AG04449 (cell line): ENCODE measurements around the gene INTS2.
"Not testable (repeated sequence)": the region's sequence is repeated elsewhere in the genome, so short reads cannot be mapped to it uniquely, and the experiment has no call there.

ENCODE experiments used
- CTCF ChIA-PET: fragments of 350-600 bp; formaldehyde crosslinking; extraction: SDS; loops from one replicate; lab custom pipeline; 2021; ENCODE audit warnings: antibody characterized with exemption; lab: Yijun Ruan, JAX
- POLR2A ChIA-PET: fragments of 400-600, 350-600 bp; formaldehyde crosslinking; extraction: SDS; loops from one replicate; lab custom pipeline; 2020; ENCODE audit warnings: antibody characterized with exemption, inconsistent platforms; lab: Yijun Ruan, JAX
- DNase-seq: peaks from one replicate; pipeline ENCODE4 v3.0.0-alpha.2; 2010; ENCODE audit warnings: low read depth, low spot score
- H3K4me3 ChIP-seq: 2 replicates; pipeline ENCODE4 v1.5.1; 2011; ENCODE audit warnings: low read depth, mild to moderate bottlenecking, control low read depth, low read length
- TF ChIP-seq, protein P1 (sequence below): IDR thresholded peaks from one replicate; pipeline ENCODE4 v1.5.1; 2011; ENCODE audit warnings: mild to moderate bottlenecking, moderate library complexity, low read length, control low read depth, inconsistent platforms; ENCODE audit not compliant: insufficient read depth; ENCODE audit errors: missing control alignments

INTS2 gene

GRCh38 chr17:61904094-61904710 is 23.6 kb downstream of the INTS2 start:
- no peak overlapping the region for H3K4me3 ChIP-seq
- no peak for DNase-seq
- ChIA-PET CTCF (interaction anchor here (1.0 to 2.3 kb wide), 2 partner anchors 42 to 206 kb away, joined by 3 to 6 read pairs; no protein-coding TSS in a partner anchor), POLR2A (no interaction called here)
- TF ChIP-seq, protein P1, sequence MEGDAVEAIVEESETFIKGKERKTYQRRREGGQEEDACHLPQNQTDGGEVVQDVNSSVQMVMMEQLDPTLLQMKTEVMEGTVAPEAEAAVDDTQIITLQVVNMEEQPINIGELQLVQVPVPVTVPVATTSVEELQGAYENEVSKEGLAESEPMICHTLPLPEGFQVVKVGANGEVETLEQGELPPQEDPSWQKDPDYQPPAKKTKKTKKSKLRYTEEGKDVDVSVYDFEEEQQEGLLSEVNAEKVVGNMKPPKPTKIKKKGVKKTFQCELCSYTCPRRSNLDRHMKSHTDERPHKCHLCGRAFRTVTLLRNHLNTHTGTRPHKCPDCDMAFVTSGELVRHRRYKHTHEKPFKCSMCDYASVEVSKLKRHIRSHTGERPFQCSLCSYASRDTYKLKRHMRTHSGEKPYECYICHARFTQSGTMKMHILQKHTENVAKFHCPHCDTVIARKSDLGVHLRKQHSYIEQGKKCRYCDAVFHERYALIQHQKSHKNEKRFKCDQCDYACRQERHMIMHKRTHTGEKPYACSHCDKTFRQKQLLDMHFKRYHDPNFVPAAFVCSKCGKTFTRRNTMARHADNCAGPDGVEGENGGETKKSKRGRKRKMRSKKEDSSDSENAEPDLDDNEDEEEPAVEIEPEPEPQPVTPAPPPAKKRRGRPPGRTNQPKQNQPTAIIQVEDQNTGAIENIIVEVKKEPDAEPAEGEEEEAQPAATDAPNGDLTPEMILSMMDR = no peak

- ChIA-PET POLR2A (no interaction called here), CTCF (interaction anchor here (2.3 kb wide), 1 partner anchor 41 kb away, joined by 6 read pairs; no protein-coding TSS in a partner anchor)
- no peak for DNase-seq
- TF ChIP-seq, protein P1 = no peak
- no peak overlapping the region for H3K4me3 ChIP-seq
Measured at GRCh38 chr17:61903251-61903650, 24.5 kb downstream of the INTS2 start.

DNA sequence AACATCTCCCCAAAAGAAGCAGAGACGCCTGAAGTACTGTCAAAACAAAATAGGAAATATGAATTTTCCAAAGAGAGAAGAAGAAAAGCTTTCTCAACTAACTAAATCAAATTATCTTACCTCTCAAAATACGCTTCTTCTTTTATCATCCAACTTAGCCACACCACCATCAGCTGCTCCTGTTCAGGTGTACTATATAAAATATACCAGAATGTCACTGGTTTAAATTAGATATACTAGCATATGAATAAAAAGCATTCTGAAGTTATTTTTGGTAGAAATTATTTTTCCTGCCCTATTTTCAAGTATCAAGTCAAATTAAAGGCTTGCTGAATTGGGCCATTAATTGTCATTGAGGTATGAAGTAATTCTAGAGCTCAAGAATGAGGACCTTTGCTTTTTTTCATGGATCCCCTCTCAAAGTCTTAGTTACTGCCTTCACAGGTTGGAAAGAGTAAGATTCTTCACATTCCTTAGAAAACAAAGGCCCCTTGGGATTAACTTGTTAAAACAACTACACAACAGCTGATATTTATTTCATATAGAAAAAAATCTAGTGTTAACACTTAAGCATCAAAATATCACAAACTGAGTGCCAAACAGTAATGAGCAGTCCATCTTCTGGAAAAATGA is 30.1 kb downstream of the INTS2 start:
- ChIA-PET POLR2A (no interaction called here), CTCF (interaction anchor here (3.1 kb wide), 1 partner anchor 212 kb away, joined by 9 read pairs; no protein-coding TSS in a partner anchor)
- TF ChIP-seq, protein P1 = no peak
- no peak overlapping the region for H3K4me3 ChIP-seq
- no peak for DNase-seq

- H3K4me3 ChIP-seq = no peak overlapping the region
- POLR2A ChIA-PET = no interaction called here
- CTCF ChIA-PET = no interaction called here
Measured at GRCh38 chr17:61895391-61895790, 32.4 kb downstream of the INTS2 start.

GRCh38 chr17:61894310-61894709 is 33.5 kb downstream of the INTS2 start:
- CTCF ChIA-PET, H3K4me3 ChIP-seq, DNase-seq: not testable (repeated sequence)
- POLR2A ChIA-PET = interaction anchor here (0.7 kb wide), 1 partner anchor 110 kb away, joined by 3 read pairs; no protein-coding TSS in a partner anchor

More at GRCh38 chr17:61895391-61895790, 32.4 kb downstream of the INTS2 start:
- TF ChIP-seq, protein P1 = no peak
- no peak for DNase-seq

- POLR2A ChIA-PET, CTCF ChIA-PET, DNase-seq, H3K4me3 ChIP-seq: not testable (repeated sequence)
Measured at GRCh38 chr17:61887733-61888132, 40.0 kb downstream of the INTS2 start.

GRCh38 chr17:61885865-61886264 is 41.9 kb downstream of the INTS2 start:
- H3K4me3 ChIP-seq, POLR2A ChIA-PET, DNase-seq, CTCF ChIA-PET: not testable (repeated sequence)
